HS-5 (cell line): ENCODE results near the gene BPHL.
"Not testable (repeated sequence)": the region's sequence is repeated elsewhere in the genome, so short reads cannot be mapped to it uniquely, and the experiment has no call there.

Experiments used
- DNase-seq: peaks from one replicate; pipeline ENCODE4 v3.0.0-alpha.2; 2012; ENCODE audit warnings: low read depth

BPHL gene

GRCh38 chr6:3118353-3119039 is at the start of gene BPHL:
Gene BPHL, plus strand, starts transcription at chr6:3118711. Its CDS starts 30 bp downstream, at chr6:3118741.
- DNase-seq: peak; percentile 71

GRCh38 chr6:3071568-3071967 is 46.9 kb upstream of the BPHL start:
- DNase-seq: no peak

- DNase-seq: no peak
Measured at GRCh38 chr6:3072798-3073197, 45.7 kb upstream of the BPHL start.

- no peak for DNase-seq
Measured at GRCh38 chr6:3073382-3073781, 45.1 kb upstream of the BPHL start.

DNA sequence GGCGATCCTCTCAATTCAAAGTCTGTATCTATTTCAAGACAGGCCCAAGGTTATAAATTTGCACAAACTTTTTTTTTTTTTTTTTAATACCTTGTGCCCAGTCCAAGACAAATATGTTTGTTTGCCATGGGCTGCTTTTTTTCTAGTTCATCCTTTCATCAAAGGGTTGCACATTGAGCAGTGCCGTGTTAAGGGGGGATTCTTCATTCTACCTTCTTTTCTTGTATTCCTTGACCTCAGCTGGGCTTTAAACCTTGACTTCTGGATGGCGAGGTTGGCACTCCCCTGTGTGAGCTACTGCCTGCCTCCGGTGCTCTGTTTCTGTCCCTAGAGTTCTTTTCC is 42.8 kb upstream of the BPHL start:
- no peak for DNase-seq

DNA sequence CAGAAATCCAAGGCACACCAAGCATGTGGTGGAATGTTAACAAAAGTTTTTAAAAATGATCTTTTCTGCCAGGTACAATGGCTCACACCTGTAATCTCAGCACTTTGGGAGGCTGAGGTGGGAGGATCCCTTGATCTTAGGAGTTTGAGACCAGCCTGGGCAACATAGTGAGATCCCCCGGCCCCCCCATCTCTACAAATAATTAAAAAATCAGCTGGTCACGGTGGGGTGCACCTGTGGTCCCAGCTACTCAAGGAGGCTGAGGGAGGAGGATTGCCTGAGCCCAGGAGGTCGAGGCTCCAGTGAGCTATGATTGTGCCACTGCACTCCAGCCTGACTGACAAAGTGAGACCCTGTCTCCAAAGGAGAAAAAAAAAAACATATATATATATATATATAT is 42.2 kb upstream of the BPHL start:
- no peak for DNase-seq

DNA sequence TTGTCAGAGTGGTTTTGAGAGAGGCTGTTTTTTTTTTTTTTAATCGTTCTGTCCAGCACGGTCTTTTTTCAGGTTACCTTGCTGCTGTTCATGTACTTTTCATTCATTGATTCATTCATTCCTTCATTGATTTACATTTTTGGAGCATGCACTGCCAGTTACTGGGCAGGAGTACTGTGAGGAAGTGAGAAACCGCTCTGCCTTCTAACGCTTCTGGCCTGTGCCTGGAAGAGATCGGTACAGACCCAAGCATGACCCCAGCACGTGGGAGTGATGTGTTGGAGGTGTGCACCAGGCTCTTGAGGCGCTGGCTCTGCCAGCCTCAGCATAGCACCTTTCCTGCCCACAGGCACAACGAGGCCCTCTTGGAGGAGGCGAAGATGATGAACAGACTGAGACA is 41.1 kb upstream of the BPHL start:
- no peak for DNase-seq

GRCh38 chr6:3078952-3079351 is 39.6 kb upstream of the BPHL start:
- not testable (repeated sequence) for DNase-seq

GRCh38 chr6:3079682-3080081 is 38.8 kb upstream of the BPHL start:
- no peak for DNase-seq

- no peak for DNase-seq
Measured at GRCh38 chr6:3081960-3082359, 36.6 kb upstream of the BPHL start.

DNA sequence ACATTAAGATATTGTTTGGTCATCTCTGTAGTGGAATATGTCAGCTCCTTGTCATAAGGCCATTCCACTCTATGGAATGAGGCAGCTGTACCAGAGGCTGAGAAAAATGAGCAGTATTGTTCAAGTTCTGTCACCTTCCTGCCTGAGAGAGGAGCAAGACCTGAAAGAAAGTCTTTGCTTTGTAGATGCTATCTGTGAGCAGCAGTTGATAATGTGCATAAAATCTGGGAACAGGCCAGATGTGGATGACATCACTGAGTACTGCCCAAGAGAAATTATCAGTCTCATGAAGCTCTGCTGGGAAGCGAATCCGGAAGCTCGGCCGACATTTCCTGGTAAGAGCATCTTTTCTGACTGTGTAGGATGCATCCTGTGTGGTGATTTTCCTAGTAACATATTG is 33.4 kb upstream of the BPHL start:
- no peak for DNase-seq

DNA sequence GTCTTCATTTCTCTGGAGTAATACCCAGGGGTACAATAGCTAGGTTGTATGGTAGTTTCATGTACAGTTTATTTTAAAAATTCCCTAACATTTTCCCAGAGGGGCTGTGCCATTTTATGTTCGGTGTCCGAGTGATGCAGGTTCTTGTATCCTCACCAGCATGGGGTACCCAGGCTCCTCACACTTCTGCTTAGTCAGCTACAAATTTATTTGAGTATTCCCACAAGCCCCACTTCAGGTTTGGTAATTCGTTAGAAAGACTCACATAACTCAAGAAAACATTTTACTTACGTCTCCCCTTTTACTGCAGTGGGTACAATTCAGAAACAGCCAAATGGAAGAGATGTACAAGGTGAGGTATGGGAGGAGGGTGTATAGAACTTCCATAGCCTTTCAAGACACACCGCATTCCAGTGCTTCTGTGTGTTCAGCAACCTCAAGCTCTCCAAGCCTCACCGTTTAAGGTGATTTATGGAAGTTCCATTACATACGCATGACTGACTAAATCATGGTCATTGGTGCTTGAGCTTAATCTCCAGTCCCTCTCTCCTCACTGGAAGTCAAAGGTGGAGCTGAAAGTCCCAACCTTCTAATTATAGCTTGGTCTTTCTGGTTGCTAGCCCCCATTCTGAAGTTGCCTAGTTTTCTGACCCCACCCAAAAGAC is 32.1 kb upstream of the BPHL start:
- DNase-seq: no peak

DNA sequence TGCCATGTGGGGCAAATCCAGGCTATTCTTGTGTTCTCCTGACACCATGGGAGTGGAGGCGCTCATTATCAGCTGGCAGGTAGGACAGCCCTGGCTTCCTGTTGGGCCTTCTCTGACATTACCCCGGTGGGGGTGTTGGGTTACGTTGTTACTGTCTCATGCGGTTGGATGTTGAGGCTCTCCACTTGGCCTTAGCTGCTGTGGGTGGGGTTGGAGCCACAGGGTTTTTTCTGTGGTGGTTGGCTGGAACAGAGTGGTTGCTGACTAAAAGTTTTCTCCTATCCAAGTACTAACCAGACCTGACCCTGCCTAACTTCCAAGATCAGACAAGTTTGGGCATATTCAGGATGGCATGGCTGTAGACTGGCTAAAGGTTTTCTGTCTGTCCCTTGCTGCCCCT is 30.1 kb upstream of the BPHL start:
- DNase-seq: no peak

GRCh38 chr6:3088968-3089367 is 29.5 kb upstream of the BPHL start:
- no peak for DNase-seq

- no peak for DNase-seq
Measured at GRCh38 chr6:3090013-3090412, 28.5 kb upstream of the BPHL start.

- no peak for DNase-seq
Measured at GRCh38 chr6:3094815-3095214, 23.7 kb upstream of the BPHL start.

DNA sequence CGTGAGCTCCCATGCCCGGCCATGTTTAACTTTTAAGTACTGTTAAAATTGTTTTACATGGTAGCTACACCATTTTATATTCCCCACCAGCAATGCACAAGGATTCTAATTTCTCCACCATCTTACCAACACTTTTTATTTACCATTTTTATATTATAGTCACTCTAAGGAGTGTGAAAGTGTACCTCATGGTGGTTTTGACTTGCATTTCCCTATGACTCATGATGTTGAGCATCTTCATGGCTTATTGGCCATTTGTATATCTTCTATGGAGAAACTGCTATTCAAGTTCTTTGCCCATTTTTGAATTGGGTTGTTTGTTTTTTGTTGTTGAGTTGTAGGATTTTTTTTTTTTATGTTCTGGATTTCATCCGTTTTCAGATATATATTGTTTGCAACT is 15.6 kb upstream of the BPHL start:
- no peak for DNase-seq

GRCh38 chr6:3108746-3109414 is 9.6 kb upstream of the BPHL start:
- no peak for DNase-seq

DNA sequence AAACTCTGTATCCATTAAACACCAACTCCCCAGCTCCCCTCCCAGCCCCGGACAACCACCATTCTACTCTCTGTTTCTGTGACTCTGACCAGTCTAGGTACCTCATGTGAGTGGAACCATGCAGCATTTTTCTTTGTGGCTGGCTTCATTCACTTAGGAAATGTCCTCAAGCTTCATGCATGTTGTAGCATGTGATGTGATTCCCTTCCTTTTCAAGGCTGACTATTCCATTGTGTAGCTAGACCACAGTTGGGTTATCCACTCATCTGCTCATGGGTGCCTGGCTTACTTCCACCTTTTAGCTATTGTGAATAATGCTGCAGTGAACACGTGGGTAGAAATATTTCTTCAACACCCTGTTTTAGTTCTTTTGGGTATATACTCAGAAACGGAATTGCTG is 8.8 kb upstream of the BPHL start:
- no peak for DNase-seq

GRCh38 chr6:3114377-3114776 is 4.1 kb upstream of the BPHL start:
- no peak for DNase-seq

GRCh38 chr6:3117912-3118352 is 579 bp upstream of the BPHL start:
- no peak for DNase-seq

GRCh38 chr6:3119040-3119723 is 671 bp downstream of the BPHL start:
- no peak for DNase-seq

DNA sequence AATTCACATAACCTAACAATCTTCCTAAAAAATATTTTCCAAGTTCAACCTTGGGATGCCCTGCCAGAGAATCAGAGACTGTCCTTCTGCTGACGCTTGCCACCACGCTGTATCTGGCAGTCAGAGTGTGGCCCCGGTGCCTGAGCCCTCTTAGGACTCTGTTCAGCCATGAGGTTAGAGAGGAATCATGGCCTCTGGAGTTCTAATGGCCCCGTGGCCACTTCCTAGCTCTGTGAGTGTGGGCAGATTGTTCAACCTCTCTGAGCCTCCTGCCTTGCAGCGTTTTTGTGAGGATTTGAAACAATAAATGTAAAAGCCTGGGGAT is 2.2 kb downstream of the BPHL start:
- no peak for DNase-seq
